ENCODE data around the gene TGFBR3. TPM values are rescaled to one million over a fixed set of nuclear protein-coding genes. Genes with fewer than 3 reads are reported as not detected.

The TGFBR3 gene
- total and polyA plus RNA-seq, 2 of the 8 experiments (the other 6 are each of a cell fraction or from before 2014, with no cell fraction given) = 2.0 to 6.1 TPM

- Histone ChIP-seq H3K23me2 (ENCODE audit: low read depth, low read length) (no peaks in the 10 kb centered on the region), H2BK15ac (ENCODE audit: low read length) (no peak overlapping the region), H3K9me3 (ENCODE audit: insufficient read depth in 2 of 2, low read depth in 1 of 2, low read length in 1 of 2) (no peaks in the 10 kb centered on the region), H3K23ac (ENCODE audit: insufficient read length) (no peak overlapping the region), H3K27ac (ENCODE audit: low read depth, low read length) (no peak overlapping the region), H4K20me1 (replicated peaks in 1 of 2; ENCODE audit: control insufficient read depth in 1 of 2, insufficient read depth in 2 of 2, low read length in 2 of 2) (no peaks in the 10 kb centered on the region), H3K56ac (replicated peaks; ENCODE audit: insufficient read length, low read depth, low read length) (no peak overlapping the region), H3K4me1 (replicated peaks in 1 of 4; ENCODE audit: control insufficient read depth in 3 of 4, insufficient read depth in 4 of 4, low read length in 3 of 4) (peaks cover 0 to 2% (median under 1%) of the 10 kb centered on the region in 4 experiments; a peak in 1 of 7 replicates), H4K5ac (ENCODE audit: insufficient read length, low read depth, low read length) (no peak overlapping the region), H2AK5ac (ENCODE audit: low read depth, low read length) (no peak overlapping the region), H2BK5ac (ENCODE audit: low read depth, low read length) (no peak overlapping the region), H3K27me3 (replicated peaks in 1 of 4; ENCODE audit: control insufficient read depth in 3 of 4, extremely low read depth in 1 of 4, insufficient read depth in 3 of 4, low read length in 3 of 4) (no peaks in the 10 kb centered on the region), H2BK12ac (ENCODE audit: low read depth, low read length) (no peak overlapping the region), H3K18ac (ENCODE audit: extremely low read depth, low read length) (no peak overlapping the region), H3K4ac (replicated peaks; ENCODE audit: insufficient read length, low read depth, low read length) (no peak overlapping the region), H2BK20ac (ENCODE audit: low read length) (no peak overlapping the region), H3K14ac (ENCODE audit: insufficient read length) (no peak overlapping the region), H4K91ac (replicated peaks; ENCODE audit: insufficient read length, low read length) (no peak overlapping the region), H3K36me3 (ENCODE audit: control insufficient read depth in 2 of 4, insufficient read depth in 4 of 4, low read length in 3 of 4) (no peaks in the 10 kb centered on the region), H3K79me2 (ENCODE audit: control insufficient read depth in 1 of 2, insufficient read depth in 2 of 2, low read length in 2 of 2) (no peaks in the 10 kb centered on the region), H3K4me3 (ENCODE audit: extremely low read depth in 1 of 4, insufficient read depth in 2 of 4, low read depth in 3 of 4, low read length in 4 of 4) (no peak overlapping the region), H3K4me2 (ENCODE audit: insufficient read depth in 1 of 2, low read depth in 2 of 2, low read length in 2 of 2) (no peak overlapping the region), H4K8ac (ENCODE audit: extremely low read depth, insufficient read depth, low read length) (no peak overlapping the region), H3K79me1 (ENCODE audit: low read depth, low read length) (no peaks in the 10 kb centered on the region), H2AFZ (ENCODE audit: low read length) (no peak overlapping the region), H2BK120ac (replicated peaks; ENCODE audit: low read depth, low read length) (no peak overlapping the region), H3K9ac (replicated peaks in 1 of 4; ENCODE audit: extremely low read depth in 1 of 4, low read depth in 3 of 4, low read length in 3 of 4) (no peak overlapping the region)
- ChIA-PET CTCF (ENCODE audit: partially characterized antibody) (interaction anchor here (1.1 kb wide), 1 partner anchor 8 kb away, joined by 3 read pairs; no protein-coding TSS in a partner anchor), POLR2A (ENCODE audit: partially characterized antibody) (no interaction called here)
- DNase-seq (ENCODE audit: low read depth in 1 of 2, low spot score in 2 of 2) (no peak), FAIRE-seq (no peak)
- WGBS, 2 experiments (ENCODE audit: extremely low coverage in 1 of 2, insufficient coverage in 1 of 2, insufficient read length in 1 of 2, insufficient replicate concordance in 2 of 2, low coverage in 1 of 2, low lambda C conversion rate in 2 of 2, missing lambda C conversion rate in 1 of 2) = 87% methylated on average over 6 of the region's 6 CpGs; no CpG with 5 or more reads in 1 of the 2 experiments
- TF ChIP-seq SIX5 (IDR thresholded peaks at IDR 0.05; ENCODE audit: low read depth, low read length) (no peak), TBP (IDR thresholded peaks at IDR 0.05; ENCODE audit: low read depth, low read length) (no peak), RAD21 (IDR thresholded peaks at IDR 0.05 in 1 of 2, conservative IDR thresholded peaks at IDR 0.05 in 1 of 2; ENCODE audit: low read depth in 2 of 2, low read length in 2 of 2) (no peak), ASH2L (IDR thresholded peaks at IDR 0.05; ENCODE audit: low read length) (no peak), EGR1 (IDR thresholded peaks at IDR 0.05; ENCODE audit: borderline replicate concordance, low read depth, low read length) (no peak), NRF1 (IDR thresholded peaks at IDR 0.05; ENCODE audit: low read depth, low read length) (no peak), SRF (IDR thresholded peaks at IDR 0.05; ENCODE audit: low read depth, low read length) (no peak), POLR2A (IDR thresholded peaks at IDR 0.05; ENCODE audit: control extremely low read depth in 1 of 2, low read depth in 2 of 2, low read length in 2 of 2) (no peak), TCF12 (IDR thresholded peaks at IDR 0.05; ENCODE audit: low read depth, low read length) (no peak), TAF1 (IDR thresholded peaks at IDR 0.05; ENCODE audit: low read depth, low read length) (no peak), RBBP5 (IDR thresholded peaks at IDR 0.05; ENCODE audit: borderline replicate concordance, low read depth, low read length) (no peak), EP300 (IDR thresholded peaks at IDR 0.05; ENCODE audit: borderline replicate concordance in 1 of 2, low read depth in 2 of 2, low read length in 2 of 2) (no peak), ATF2 (IDR thresholded peaks at IDR 0.05; ENCODE audit: low read length) (no peak)
Observed at GRCh38 chr1:91755702-91756287, 130.2 kb downstream of the TGFBR3 start.

All from H1 (cell line).